Measurements from ENCODE around the gene STIM2. TPM values are rescaled to one million over a fixed set of nuclear protein-coding genes. Genes with fewer than 3 reads are reported as not detected.

Gene STIM2
- polyA plus RNA-seq, 1 donor (not counting 4 experiments of a cell fraction or from before 2014, with no cell fraction given), result 20.7 TPM

DNA sequence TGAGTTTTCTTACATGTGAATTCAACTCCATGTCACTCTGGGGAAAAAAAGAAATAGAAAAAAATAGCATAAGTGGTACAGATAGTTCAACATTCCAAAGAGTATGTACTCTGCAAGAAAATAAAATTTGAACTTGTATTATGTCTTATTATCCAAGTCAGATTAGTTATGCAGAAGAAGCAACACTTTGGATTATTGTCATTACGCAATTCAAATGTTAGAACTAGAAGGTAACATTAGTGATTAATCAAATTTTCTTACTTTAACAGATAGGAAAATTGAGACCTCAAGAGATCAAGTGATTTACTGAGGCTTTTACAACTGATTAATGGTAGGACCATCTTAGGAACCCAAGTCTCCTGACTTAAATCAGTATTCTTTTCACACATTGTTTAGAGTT lies 159.1 kb downstream of the STIM2 start:
- H3K4me2 ChIP-seq (ENCODE audit: control insufficient read depth, extremely low read depth, insufficient read depth, low read depth, low read length), result no peak overlapping the region
- no peak overlapping the region for H2AFZ ChIP-seq (ENCODE audit: control insufficient read depth, low read length)
- dilution Hi-C loops (cut with MboI; ENCODE audit: extremely low pct_ligation_motif_present, low sequenced_read_pairs), result no loop called here
- TF ChIP-seq, protein P1, sequence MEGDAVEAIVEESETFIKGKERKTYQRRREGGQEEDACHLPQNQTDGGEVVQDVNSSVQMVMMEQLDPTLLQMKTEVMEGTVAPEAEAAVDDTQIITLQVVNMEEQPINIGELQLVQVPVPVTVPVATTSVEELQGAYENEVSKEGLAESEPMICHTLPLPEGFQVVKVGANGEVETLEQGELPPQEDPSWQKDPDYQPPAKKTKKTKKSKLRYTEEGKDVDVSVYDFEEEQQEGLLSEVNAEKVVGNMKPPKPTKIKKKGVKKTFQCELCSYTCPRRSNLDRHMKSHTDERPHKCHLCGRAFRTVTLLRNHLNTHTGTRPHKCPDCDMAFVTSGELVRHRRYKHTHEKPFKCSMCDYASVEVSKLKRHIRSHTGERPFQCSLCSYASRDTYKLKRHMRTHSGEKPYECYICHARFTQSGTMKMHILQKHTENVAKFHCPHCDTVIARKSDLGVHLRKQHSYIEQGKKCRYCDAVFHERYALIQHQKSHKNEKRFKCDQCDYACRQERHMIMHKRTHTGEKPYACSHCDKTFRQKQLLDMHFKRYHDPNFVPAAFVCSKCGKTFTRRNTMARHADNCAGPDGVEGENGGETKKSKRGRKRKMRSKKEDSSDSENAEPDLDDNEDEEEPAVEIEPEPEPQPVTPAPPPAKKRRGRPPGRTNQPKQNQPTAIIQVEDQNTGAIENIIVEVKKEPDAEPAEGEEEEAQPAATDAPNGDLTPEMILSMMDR (optimal IDR thresholded peaks at IDR 0.05 in 1 of 3, IDR thresholded peaks at IDR 0.05 in 1 of 3, conservative IDR thresholded peaks at IDR 0.05 in 1 of 3; ENCODE audit: extremely low read depth in 1 of 3, insufficient read depth in 2 of 3, low read length in 3 of 3), result no peak
- no peak for TF ChIP-seq EZH2 (IDR thresholded peaks at IDR 0.05; ENCODE audit: low read length)
- H3K4me1 ChIP-seq (ENCODE audit: control insufficient read depth, extremely low read depth, insufficient read depth, low read length), result no peaks in the 10 kb centered on the region
- no peak overlapping the region for H3K9ac ChIP-seq (ENCODE audit: control insufficient read depth, extremely low read depth, insufficient read depth, low read length)
- DNase-seq (ENCODE audit: low read depth, low spot score), result no peak
- no peak overlapping the region for H3K4me3 ChIP-seq (ENCODE audit: control insufficient read depth in 2 of 3, extremely low read depth in 1 of 3, insufficient read depth in 2 of 3, low read depth in 1 of 3, low read length in 3 of 3)
- H3K27me3 ChIP-seq (ENCODE audit: control insufficient read depth, extremely low read depth, insufficient read depth, low read length), result no peaks in the 10 kb centered on the region
- no peak overlapping the region for H3K27ac ChIP-seq (ENCODE audit: control insufficient read depth, insufficient read depth, low read length)
- no peak for FAIRE-seq
- peaks cover 0 to 3% of the 10 kb centered on the region in 2 experiments for H3K36me3 ChIP-seq (ENCODE audit: control insufficient read depth in 2 of 2, extremely low read depth in 1 of 2, insufficient read depth in 2 of 2, low read length in 2 of 2)
- no peaks in the 10 kb centered on the region for H3K9me1 ChIP-seq (ENCODE audit: control insufficient read depth, extremely low read depth, insufficient read depth, low read length)
- H4K20me1 ChIP-seq (ENCODE audit: control insufficient read depth, extremely low read depth, insufficient read depth, low read length), result no peaks in the 10 kb centered on the region
- H3K79me2 ChIP-seq (ENCODE audit: control insufficient read depth, insufficient read depth, low read length), result no peaks in the 10 kb centered on the region
- no peaks in the 10 kb centered on the region for H3K9me3 ChIP-seq (ENCODE audit: control insufficient read depth, low read depth, low read length)

- Histone ChIP-seq H2AFZ (ENCODE audit: control insufficient read depth, low read length) (no peak overlapping the region), H3K4me2 (ENCODE audit: control insufficient read depth, extremely low read depth, insufficient read depth, low read depth, low read length) (no peak overlapping the region), H3K4me3 (ENCODE audit: control insufficient read depth in 2 of 3, extremely low read depth in 1 of 3, insufficient read depth in 2 of 3, low read depth in 1 of 3, low read length in 3 of 3) (no peak overlapping the region), H4K20me1 (ENCODE audit: control insufficient read depth, extremely low read depth, insufficient read depth, low read length) (no peaks in the 10 kb centered on the region), H3K9me1 (ENCODE audit: control insufficient read depth, extremely low read depth, insufficient read depth, low read length) (no peaks in the 10 kb centered on the region), H3K4me1 (ENCODE audit: control insufficient read depth, extremely low read depth, insufficient read depth, low read length) (no peaks in the 10 kb centered on the region), H3K9ac (ENCODE audit: control insufficient read depth, extremely low read depth, insufficient read depth, low read length) (no peak overlapping the region), H3K36me3 (ENCODE audit: control insufficient read depth in 2 of 2, extremely low read depth in 1 of 2, insufficient read depth in 2 of 2, low read length in 2 of 2) (peaks cover 0 to 3% of the 10 kb centered on the region in 2 experiments), H3K79me2 (ENCODE audit: control insufficient read depth, insufficient read depth, low read length) (no peaks in the 10 kb centered on the region), H3K9me3 (ENCODE audit: control insufficient read depth, low read depth, low read length) (no peaks in the 10 kb centered on the region), H3K27me3 (ENCODE audit: control insufficient read depth, extremely low read depth, insufficient read depth, low read length) (no peaks in the 10 kb centered on the region), H3K27ac (ENCODE audit: control insufficient read depth, insufficient read depth, low read length) (no peak overlapping the region)
- DNase-seq (ENCODE audit: low read depth, low spot score) (no peak), FAIRE-seq (no peak)
- TF ChIP-seq, protein P1 (optimal IDR thresholded peaks at IDR 0.05 in 1 of 3, IDR thresholded peaks at IDR 0.05 in 1 of 3, conservative IDR thresholded peaks at IDR 0.05 in 1 of 3; ENCODE audit: extremely low read depth in 1 of 3, insufficient read depth in 2 of 3, low read length in 3 of 3), result no peak
- no peak for TF ChIP-seq EZH2 (IDR thresholded peaks at IDR 0.05; ENCODE audit: low read length)
- dilution Hi-C loops (cut with MboI; ENCODE audit: extremely low pct_ligation_motif_present, low sequenced_read_pairs), result no loop called here
Observed at GRCh38 chr4:27020203-27020602, 159.6 kb downstream of the STIM2 start.

All from keratinocyte (primary cell).